Neural progenitor cell (in vitro differentiated cells): ENCODE results near the gene RSPO3. TPM values are rescaled to one million over a fixed set of nuclear protein-coding genes. Genes with fewer than 3 reads are reported as not detected.

ENCODE experiments used
- DNase-seq: peaks from one replicate; pipeline ENCODE4 v3.0.0-alpha.2; 2016; ENCODE audit warnings: low spot score
- H2AFZ ChIP-seq: fragments of 200-600 bp; sonication (generic); replicated peaks from 2 replicates; pipeline ENCODE4 v1.6.1; 2016; ENCODE audit warnings: antibody characterized with exemption
- H3F3A ChIP-seq: fragments of 200-600 bp; sonication (generic); 2 replicates; pipeline ENCODE4 v1.6.1; 2016; ENCODE audit warnings: antibody characterized with exemption, low read depth
- H3K27ac ChIP-seq: fragments of 200-600 bp; sonication (generic); 2 replicates; pipeline ENCODE4 v1.5.1; 2016; ENCODE audit warnings: mild to moderate bottlenecking
- H3K27me3 ChIP-seq: fragments of 200-600 bp; sonication (generic); 2 replicates; pipeline ENCODE4 v1.6.1; 2016; ENCODE audit warnings: mild to moderate bottlenecking, moderate library complexity
- H3K36me3 ChIP-seq: fragments of 200-600 bp; sonication (generic); 2 replicates; pipeline ENCODE4 v1.5.1; 2016
- H3K4me1 ChIP-seq: fragments of 200-600 bp; sonication (generic); 2 replicates; pipeline ENCODE4 v1.6.1; 2016; ENCODE audit warnings: mixed run types
- H3K4me2 ChIP-seq: fragments of 200-600 bp; sonication (generic); 2 replicates; pipeline ENCODE4 v1.6.1; 2016
- H3K4me3 ChIP-seq: fragments of 200-600 bp; sonication (generic); 2 replicates; pipeline ENCODE4 v1.5.1; 2016
- H3K79me2 ChIP-seq: fragments of 200-600 bp; sonication (generic); 2 replicates; pipeline ENCODE4 v1.6.1; 2016; ENCODE audit warnings: low read depth
- H3K9ac ChIP-seq: fragments of 200-600 bp; sonication (generic); 2 replicates; pipeline ENCODE4 v1.6.1; 2016
- H3K9me3 ChIP-seq: fragments of 200-600 bp; sonication (generic); 2 replicates; pipeline ENCODE4 v1.5.1; 2016; ENCODE audit warnings: low read depth
- H4K20me1 ChIP-seq: fragments of 200-600 bp; sonication (generic); 2 replicates; pipeline ENCODE4 v1.6.1; 2016; ENCODE audit warnings: low read depth
- H3K27ac Mint-ChIP-seq: 3 replicates; pipeline ENCODE4 v1.8.0; 2021; ENCODE audit warnings: mixed read lengths
- H3K27me3 Mint-ChIP-seq: 2 replicates; pipeline ENCODE4 v1.8.0; 2022; ENCODE audit warnings: low read depth, mild to moderate bottlenecking, inconsistent platforms, moderate library complexity, mixed read lengths; ENCODE audit not compliant: insufficient read depth
- H3K36me3 Mint-ChIP-seq: 3 replicates; pipeline ENCODE4 v1.8.0; 2021; ENCODE audit warnings: mixed read lengths
- H3K4me1 Mint-ChIP-seq: 3 replicates; pipeline ENCODE4 v1.8.0; 2021; ENCODE audit warnings: mixed read lengths
- H3K4me3 Mint-ChIP-seq: 3 replicates; pipeline ENCODE4 v1.8.0; 2021; ENCODE audit warnings: mild to moderate bottlenecking, moderate library complexity, mixed read lengths
- H3K9me3 Mint-ChIP-seq: 3 replicates; pipeline ENCODE4 v1.8.0; 2020; ENCODE audit warnings: mixed read lengths
- EZH2 ChIP-seq: fragments of 200-600 bp; sonication (generic); IDR thresholded peaks from 2 replicates; pipeline ENCODE4 v1.6.1; 2017; ENCODE audit warnings: antibody characterized with exemption, mild to moderate bottlenecking, moderate library complexity
- EZH2phosphoT487 ChIP-seq: fragments of 200-600 bp; sonication (generic); IDR thresholded peaks from 2 replicates; pipeline ENCODE4 v1.6.1; 2017; ENCODE audit warnings: antibody characterized with exemption
- total RNA-seq: library from RNA; depleted of rRNA; stranded (reverse); fragments of >200 nt; gene quantifications from 2 replicates; pipeline ENCODE4 v1.2.3, GENCODE V29; 2015; ENCODE audit warnings: low replicate concordance
- TF ChIP-seq, protein P1 (sequence below): fragments of 200-600 bp; sonication (generic); IDR thresholded peaks from 2 replicates; pipeline ENCODE4 v1.5.1; 2017; ENCODE audit warnings: antibody characterized with exemption, mild to moderate bottlenecking

The RSPO3 gene
- total RNA-seq, 1 donor from 2014 or later, result 2.4 TPM

DNA sequence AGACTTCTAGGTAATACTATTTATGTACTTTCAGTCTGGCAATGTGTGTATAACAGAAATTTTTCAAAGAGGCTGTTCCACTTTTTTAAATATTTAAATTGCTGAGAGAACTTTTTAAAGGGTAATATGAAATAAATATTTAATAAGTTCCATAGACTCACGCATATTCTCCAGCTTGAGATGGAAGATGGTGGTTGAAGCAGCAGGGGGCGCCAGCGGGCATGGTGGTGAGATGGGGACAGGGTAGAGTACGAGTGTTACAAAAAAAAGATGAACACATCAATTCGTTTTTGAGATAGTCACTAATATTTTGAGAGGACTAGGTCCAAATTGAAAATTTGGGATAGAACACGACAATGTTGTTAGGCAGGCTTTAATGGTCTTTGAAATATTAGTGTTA lies 68.4 kb downstream of the RSPO3 start:
- no peak overlapping the region for H2AFZ ChIP-seq
- TF ChIP-seq, protein P1, sequence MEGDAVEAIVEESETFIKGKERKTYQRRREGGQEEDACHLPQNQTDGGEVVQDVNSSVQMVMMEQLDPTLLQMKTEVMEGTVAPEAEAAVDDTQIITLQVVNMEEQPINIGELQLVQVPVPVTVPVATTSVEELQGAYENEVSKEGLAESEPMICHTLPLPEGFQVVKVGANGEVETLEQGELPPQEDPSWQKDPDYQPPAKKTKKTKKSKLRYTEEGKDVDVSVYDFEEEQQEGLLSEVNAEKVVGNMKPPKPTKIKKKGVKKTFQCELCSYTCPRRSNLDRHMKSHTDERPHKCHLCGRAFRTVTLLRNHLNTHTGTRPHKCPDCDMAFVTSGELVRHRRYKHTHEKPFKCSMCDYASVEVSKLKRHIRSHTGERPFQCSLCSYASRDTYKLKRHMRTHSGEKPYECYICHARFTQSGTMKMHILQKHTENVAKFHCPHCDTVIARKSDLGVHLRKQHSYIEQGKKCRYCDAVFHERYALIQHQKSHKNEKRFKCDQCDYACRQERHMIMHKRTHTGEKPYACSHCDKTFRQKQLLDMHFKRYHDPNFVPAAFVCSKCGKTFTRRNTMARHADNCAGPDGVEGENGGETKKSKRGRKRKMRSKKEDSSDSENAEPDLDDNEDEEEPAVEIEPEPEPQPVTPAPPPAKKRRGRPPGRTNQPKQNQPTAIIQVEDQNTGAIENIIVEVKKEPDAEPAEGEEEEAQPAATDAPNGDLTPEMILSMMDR, result peak; percentile 85
- TF ChIP-seq EZH2, result no peak
- Mint-ChIP-seq H3K36me3 (peaks cover 3% of the 10 kb centered on the region), H3K27ac (no peak overlapping the region), H3K27me3 (no peaks in the 10 kb centered on the region), H3K4me1 (no peaks in the 10 kb centered on the region), H3K9me3 (no peaks in the 10 kb centered on the region), H3K4me3 (no peak overlapping the region)
- no peaks in the 10 kb centered on the region for H3K79me2 ChIP-seq
- H4K20me1 ChIP-seq, result no peaks in the 10 kb centered on the region
- no peak overlapping the region for H3K27ac ChIP-seq
- no peaks in the 10 kb centered on the region for H3F3A ChIP-seq
- H3K9ac ChIP-seq, result no peak overlapping the region
- H3K27me3 ChIP-seq, result no peaks in the 10 kb centered on the region
- H3K36me3 ChIP-seq, result no peaks in the 10 kb centered on the region
- H3K4me2 ChIP-seq, result no peak overlapping the region
- peak; percentile 57 for DNase-seq
- H3K4me3 ChIP-seq, result no peak overlapping the region
- no peaks in the 10 kb centered on the region for H3K4me1 ChIP-seq
- no peaks in the 10 kb centered on the region for H3K9me3 ChIP-seq

DNA sequence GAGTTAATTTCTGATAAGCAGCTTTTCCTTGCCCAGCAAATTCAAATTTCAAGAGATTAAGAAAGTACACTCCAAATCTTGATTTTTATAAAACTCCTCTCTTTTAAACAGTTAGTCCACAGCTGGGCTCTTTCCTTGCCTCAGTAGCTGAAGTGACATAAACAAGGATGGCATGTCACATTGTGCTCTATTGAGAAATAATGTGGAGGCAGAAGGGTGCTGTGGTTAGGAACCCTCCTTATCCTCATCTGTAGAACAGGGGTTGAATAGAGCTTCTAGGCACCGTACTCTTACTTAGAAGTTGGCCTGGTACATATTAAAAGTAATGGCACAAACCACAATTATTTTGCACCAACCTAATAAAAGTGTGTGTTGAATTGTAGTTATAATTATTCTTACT lies 70.3 kb downstream of the RSPO3 start:
- H3F3A ChIP-seq, result no peaks in the 10 kb centered on the region
- no peaks in the 10 kb centered on the region for H3K9me3 ChIP-seq
- peaks cover under 1% of the 10 kb centered on the region for H3K36me3 Mint-ChIP-seq
- H3K27ac ChIP-seq, result no peak overlapping the region
- no peaks in the 10 kb centered on the region for H3K79me2 ChIP-seq
- DNase-seq, result no peak
- H3K4me1 ChIP-seq, result no peaks in the 10 kb centered on the region
- H4K20me1 ChIP-seq, result no peaks in the 10 kb centered on the region
- H3K9ac ChIP-seq, result no peak overlapping the region
- no peak overlapping the region for H3K27ac Mint-ChIP-seq
- H3K4me3 ChIP-seq, result no peak overlapping the region
- TF ChIP-seq EZH2phosphoT487, result no peak
- TF ChIP-seq, protein P1, result no peak
- no peak for TF ChIP-seq EZH2
- no peaks in the 10 kb centered on the region for H3K9me3 Mint-ChIP-seq
- no peaks in the 10 kb centered on the region for H3K27me3 ChIP-seq
- H3K4me3 Mint-ChIP-seq, result no peak overlapping the region
- no peak overlapping the region for H2AFZ ChIP-seq
- H3K4me2 ChIP-seq, result no peak overlapping the region
- no peaks in the 10 kb centered on the region for H3K27me3 Mint-ChIP-seq
- H3K36me3 ChIP-seq, result no peaks in the 10 kb centered on the region
- no peaks in the 10 kb centered on the region for H3K4me1 Mint-ChIP-seq

DNA sequence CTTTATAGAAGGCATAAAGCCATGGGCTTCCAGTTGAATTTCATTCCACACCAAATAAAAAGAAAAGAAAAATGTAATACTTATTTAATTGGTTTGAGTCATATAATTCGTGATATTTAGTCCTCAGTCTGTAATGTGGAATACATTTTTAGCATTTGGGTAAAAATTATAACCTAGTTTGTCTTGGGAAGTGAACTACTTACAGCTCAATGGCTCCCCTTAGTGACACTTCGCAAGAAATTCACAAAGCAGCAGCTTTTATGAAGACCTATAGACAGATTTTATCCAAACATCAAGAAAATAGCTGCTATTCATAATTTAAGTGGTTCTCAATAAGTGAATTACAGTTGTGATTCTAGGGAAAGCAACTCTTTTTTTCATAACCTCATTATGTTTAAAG lies 72.1 kb downstream of the RSPO3 start:
- H3K9me3 Mint-ChIP-seq, result no peaks in the 10 kb centered on the region
- no peaks in the 10 kb centered on the region for H3K9me3 ChIP-seq
- no peaks in the 10 kb centered on the region for H4K20me1 ChIP-seq
- no peak overlapping the region for H2AFZ ChIP-seq
- no peak overlapping the region for H3K27ac ChIP-seq
- H3K4me1 Mint-ChIP-seq, result no peaks in the 10 kb centered on the region
- TF ChIP-seq EZH2 (no peak), EZH2phosphoT487 (no peak)
- TF ChIP-seq, protein P1, result peak; percentile 62
- no peaks in the 10 kb centered on the region for H3K27me3 ChIP-seq
- H3K4me2 ChIP-seq, result no peak overlapping the region
- H3K36me3 Mint-ChIP-seq, result no peaks in the 10 kb centered on the region
- no peak overlapping the region for H3K9ac ChIP-seq
- H3K27ac Mint-ChIP-seq, result no peak overlapping the region
- no peaks in the 10 kb centered on the region for H3K79me2 ChIP-seq
- no peak overlapping the region for H3K4me3 ChIP-seq
- no peaks in the 10 kb centered on the region for H3K27me3 Mint-ChIP-seq
- H3K36me3 ChIP-seq, result no peaks in the 10 kb centered on the region
- H3K4me3 Mint-ChIP-seq, result no peak overlapping the region
- H3F3A ChIP-seq, result no peaks in the 10 kb centered on the region
- no peaks in the 10 kb centered on the region for H3K4me1 ChIP-seq
- DNase-seq, result peak; percentile 36
